Measurements from ENCODE around the gene MVK.
"Not testable (repeated sequence)": the region's sequence is repeated elsewhere in the genome, so short reads cannot be mapped to it uniquely, and the experiment has no call there.

Gene MVK

DNA sequence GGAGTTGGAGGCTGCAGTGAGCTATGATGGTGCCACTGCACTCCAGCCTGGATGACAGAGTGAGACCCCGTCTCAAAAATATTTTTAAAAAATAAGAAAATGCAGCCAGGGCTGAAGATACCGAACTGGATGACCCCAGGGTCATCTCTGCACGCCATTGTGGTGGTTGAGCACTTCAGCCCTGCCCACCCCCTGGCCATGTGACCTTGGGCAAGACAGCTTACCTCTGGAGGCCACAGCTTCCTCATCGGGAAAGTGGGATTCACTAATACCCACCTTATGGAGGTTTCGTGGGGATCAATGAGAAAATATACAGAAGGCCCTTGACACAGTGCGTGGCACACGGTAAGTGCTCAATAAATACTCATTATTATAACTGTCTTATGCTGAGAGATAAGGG, 25.5 kb downstream of the MVK start:
- TF ChIP-seq, protein P1, sequence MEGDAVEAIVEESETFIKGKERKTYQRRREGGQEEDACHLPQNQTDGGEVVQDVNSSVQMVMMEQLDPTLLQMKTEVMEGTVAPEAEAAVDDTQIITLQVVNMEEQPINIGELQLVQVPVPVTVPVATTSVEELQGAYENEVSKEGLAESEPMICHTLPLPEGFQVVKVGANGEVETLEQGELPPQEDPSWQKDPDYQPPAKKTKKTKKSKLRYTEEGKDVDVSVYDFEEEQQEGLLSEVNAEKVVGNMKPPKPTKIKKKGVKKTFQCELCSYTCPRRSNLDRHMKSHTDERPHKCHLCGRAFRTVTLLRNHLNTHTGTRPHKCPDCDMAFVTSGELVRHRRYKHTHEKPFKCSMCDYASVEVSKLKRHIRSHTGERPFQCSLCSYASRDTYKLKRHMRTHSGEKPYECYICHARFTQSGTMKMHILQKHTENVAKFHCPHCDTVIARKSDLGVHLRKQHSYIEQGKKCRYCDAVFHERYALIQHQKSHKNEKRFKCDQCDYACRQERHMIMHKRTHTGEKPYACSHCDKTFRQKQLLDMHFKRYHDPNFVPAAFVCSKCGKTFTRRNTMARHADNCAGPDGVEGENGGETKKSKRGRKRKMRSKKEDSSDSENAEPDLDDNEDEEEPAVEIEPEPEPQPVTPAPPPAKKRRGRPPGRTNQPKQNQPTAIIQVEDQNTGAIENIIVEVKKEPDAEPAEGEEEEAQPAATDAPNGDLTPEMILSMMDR (IDR thresholded peaks at IDR 0.05; ENCODE audit: borderline replicate concordance, insufficient read depth, low read depth, low read length) = no peak
- no peak overlapping the region for H3K4me3 ChIP-seq (ENCODE audit: low read depth, low read length)

DNA sequence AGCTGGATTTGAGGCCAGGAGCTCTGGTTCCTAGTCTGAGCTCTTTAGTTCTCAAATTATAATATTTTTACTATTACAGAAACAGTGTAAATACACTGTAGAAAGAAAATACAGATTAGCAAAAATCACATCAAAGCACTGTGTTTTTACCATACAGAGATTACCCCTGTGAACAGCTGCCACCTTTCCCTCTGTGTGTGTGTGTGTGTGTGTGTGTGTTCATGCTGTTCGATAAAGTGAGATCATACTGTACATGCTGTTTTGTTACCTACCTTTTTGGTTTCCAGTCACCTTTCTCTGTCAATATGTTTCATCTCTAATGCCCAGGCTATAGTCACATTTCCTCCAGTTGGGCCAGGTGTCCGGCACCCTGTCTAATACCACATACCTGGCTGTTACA, 26.9 kb downstream of the MVK start:
- no peak overlapping the region for H3K4me3 ChIP-seq (ENCODE audit: low read depth, low read length)
- TF ChIP-seq, protein P1 (IDR thresholded peaks at IDR 0.05; ENCODE audit: borderline replicate concordance, insufficient read depth, low read depth, low read length) = no peak

DNA sequence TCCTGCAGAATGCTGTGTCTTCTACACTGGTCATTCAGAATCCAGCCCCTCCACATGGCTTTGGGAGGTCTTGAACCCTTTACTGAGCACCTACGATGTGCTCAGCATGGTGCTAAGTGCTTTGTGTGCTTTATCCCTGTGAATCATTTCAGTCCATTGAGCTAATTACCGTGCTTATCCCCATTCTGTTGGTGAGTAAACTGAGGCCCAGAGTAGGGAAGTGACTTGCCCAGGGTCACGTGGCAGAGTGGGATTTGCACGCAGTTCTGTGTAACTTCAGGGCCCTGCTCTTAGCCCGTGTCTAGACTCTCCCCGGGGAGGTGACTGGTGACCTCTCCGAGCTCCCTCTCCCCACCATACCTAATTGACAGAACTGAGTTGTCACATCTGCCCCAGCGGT, 27.4 kb downstream of the MVK start:
- TF ChIP-seq, protein P1 (IDR thresholded peaks at IDR 0.05; ENCODE audit: borderline replicate concordance, insufficient read depth, low read depth, low read length) = no peak
- no peak overlapping the region for H3K4me3 ChIP-seq (ENCODE audit: low read depth, low read length)

DNA sequence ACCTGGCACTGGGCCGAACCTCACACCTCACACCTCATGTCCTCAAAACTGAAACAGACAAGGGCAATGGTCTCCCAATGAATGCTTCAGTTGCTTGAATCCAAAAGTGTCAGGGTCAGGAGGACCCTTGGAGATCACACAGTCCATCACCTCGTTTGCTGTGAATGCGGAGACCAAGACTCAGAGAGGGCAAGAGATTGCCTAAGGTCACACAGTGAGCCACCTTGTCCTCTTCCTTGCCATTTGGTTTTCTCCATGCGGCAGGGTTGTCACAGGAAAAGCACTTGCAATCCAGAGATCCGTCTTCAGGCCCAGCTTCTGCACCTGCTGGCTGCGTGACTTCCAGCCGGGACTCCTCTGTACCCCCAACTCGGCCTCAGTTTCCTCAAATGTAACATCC, 28.0 kb downstream of the MVK start:
- TF ChIP-seq, protein P1 (IDR thresholded peaks at IDR 0.05; ENCODE audit: borderline replicate concordance, insufficient read depth, low read depth, low read length) = no peak
- no peak overlapping the region for H3K4me3 ChIP-seq (ENCODE audit: low read depth, low read length)

DNA sequence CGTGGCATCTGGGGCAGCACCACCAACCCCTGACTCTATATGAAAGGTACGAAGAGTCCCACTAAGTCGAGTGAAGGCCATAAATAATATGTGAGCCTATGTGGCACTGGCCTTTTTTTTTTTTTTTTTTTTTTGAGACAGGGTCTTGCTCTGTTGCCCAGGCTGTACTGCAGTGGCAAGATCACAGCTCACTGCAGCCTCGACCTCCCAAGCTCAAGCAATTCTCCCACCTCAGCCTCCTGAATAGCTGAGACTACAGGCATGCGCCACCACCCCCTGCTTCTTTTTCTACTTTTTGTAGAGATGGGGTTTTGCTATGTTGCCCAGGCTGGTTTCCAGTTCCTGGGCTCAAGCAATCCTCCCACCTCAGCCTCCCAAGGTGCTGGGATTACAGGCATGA, 28.5 kb downstream of the MVK start:
- not testable (repeated sequence) for H3K4me3 ChIP-seq (ENCODE audit: low read depth, low read length)

DNA sequence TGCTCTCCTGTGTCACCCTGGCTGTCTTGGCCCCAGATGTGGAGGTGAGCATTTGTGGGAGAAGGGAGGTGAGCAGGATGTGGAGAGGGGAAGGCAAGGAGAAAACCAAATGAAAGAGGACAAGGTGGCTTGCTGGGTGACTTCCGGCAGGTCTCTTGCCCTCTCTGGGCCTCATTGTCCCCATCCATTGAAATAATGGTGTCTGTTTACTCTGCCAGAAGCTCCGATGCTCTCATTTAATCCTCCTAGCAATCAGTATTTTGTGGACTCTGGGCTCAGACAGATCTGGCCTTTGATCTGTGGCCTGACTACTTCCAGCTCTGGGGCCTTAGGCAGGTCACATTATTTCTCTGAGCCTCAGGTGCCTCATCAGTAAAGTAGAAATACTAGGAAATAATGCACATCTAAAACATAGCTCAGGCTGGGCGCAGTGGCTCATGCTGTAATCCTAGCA, 30.6 kb downstream of the MVK start:
- TF ChIP-seq, protein P1 (IDR thresholded peaks at IDR 0.05; ENCODE audit: borderline replicate concordance, insufficient read depth, low read depth, low read length) = no peak
- H3K4me3 ChIP-seq (ENCODE audit: low read depth, low read length) = no peak overlapping the region

DNA sequence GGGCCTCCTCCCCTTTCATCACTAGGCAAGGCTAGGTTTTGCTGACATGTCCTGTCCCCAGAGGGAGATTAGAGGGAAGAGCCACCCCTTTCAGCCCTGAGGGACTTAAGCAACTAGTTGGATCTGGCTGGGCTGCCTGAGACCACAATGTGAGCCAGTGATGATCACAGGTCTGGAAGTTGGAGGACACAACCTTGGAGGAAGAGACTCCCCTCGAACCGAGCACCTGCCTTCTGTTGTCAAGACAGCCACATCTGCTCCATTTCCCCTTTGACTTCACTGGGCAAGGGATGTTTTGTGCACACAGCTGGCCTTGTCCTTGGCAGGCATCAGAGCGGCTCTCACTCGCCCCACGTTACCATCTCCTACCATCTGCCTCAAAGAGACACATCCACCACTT, 31.4 kb downstream of the MVK start:
- TF ChIP-seq, protein P1 (IDR thresholded peaks at IDR 0.05; ENCODE audit: borderline replicate concordance, insufficient read depth, low read depth, low read length) = no peak
- H3K4me3 ChIP-seq (ENCODE audit: low read depth, low read length) = no peak overlapping the region

Data from GM12875 (cell line).